Chondrocyte (in vitro differentiated cells): ENCODE data around the gene CLCN4. TPM values are rescaled to one million over a fixed set of nuclear protein-coding genes. Genes with fewer than 3 reads are reported as not detected.

Source experiments
- DNase-seq: peaks from one replicate; pipeline ENCODE4 v3.0.0; 2021; ENCODE audit warnings: mixed read lengths, low spot score
- H3K27ac Mint-ChIP-seq: one replicate; pipeline ENCODE4 v1.8.0; 2021; ENCODE audit warnings: mild to moderate bottlenecking, moderate library complexity, mixed read lengths; ENCODE audit not compliant: unreplicated experiment
- H3K27me3 Mint-ChIP-seq: 2 replicates; pipeline ENCODE4 v1.8.0; 2021; ENCODE audit warnings: low read depth, mixed read lengths
- H3K36me3 Mint-ChIP-seq: 2 replicates; pipeline ENCODE4 v1.8.0; 2021; ENCODE audit warnings: low read depth, mixed read lengths
- H3K4me1 Mint-ChIP-seq: 2 replicates; pipeline ENCODE4 v1.8.0; 2021; ENCODE audit warnings: low read depth, mild to moderate bottlenecking, mixed read lengths
- H3K4me3 Mint-ChIP-seq: one replicate; pipeline ENCODE4 v1.8.0; 2021; ENCODE audit warnings: mild to moderate bottlenecking, moderate library complexity, mixed read lengths; ENCODE audit not compliant: unreplicated experiment
- H3K9me3 Mint-ChIP-seq: 2 replicates; pipeline ENCODE4 v1.8.0; 2021; ENCODE audit warnings: low read depth, mixed read lengths
- total RNA-seq: library from RNA; stranded (reverse); gene quantifications from 3 replicates; pipeline ENCODE4 v1.2.1, GENCODE V29; 2021
- TF ChIP-seq, protein P1 (sequence below): fragments of 200-600 bp; sonication (generic); IDR thresholded peaks from 2 replicates; pipeline ENCODE4 v1.5.0; 2021; ENCODE audit warnings: antibody characterized with exemption, mild to moderate bottlenecking, moderate library complexity

The CLCN4 gene
- total RNA-seq, 1 donor from 2014 or later, result 2.2 TPM

DNA sequence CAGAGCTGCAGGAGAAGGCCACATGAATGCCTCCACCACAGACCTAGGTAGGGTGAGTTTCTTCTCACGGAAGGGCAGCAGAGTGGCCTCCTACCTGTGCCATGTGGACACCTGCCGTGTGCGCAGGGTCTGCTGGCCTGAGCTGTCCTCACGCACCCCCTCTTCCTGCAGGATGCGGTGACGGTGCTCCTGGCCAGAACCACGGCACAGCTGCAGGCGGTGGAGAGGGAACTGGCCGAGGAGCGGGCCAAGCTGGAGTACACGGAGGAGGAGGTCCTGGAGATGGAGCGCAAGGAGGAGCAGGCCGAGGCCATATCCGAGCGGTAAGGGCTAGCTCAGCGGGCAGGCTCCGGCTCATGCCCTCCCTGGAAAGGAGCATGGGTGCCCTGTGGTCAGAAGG lies 28.4 kb upstream of the CLCN4 start:
- H3K9me3 Mint-ChIP-seq, result peaks cover 9% of the 10 kb centered on the region
- no peaks in the 10 kb centered on the region for H3K4me1 Mint-ChIP-seq
- peaks cover 12% of the 10 kb centered on the region for H3K36me3 Mint-ChIP-seq
- no peak for DNase-seq
- TF ChIP-seq, protein P1, sequence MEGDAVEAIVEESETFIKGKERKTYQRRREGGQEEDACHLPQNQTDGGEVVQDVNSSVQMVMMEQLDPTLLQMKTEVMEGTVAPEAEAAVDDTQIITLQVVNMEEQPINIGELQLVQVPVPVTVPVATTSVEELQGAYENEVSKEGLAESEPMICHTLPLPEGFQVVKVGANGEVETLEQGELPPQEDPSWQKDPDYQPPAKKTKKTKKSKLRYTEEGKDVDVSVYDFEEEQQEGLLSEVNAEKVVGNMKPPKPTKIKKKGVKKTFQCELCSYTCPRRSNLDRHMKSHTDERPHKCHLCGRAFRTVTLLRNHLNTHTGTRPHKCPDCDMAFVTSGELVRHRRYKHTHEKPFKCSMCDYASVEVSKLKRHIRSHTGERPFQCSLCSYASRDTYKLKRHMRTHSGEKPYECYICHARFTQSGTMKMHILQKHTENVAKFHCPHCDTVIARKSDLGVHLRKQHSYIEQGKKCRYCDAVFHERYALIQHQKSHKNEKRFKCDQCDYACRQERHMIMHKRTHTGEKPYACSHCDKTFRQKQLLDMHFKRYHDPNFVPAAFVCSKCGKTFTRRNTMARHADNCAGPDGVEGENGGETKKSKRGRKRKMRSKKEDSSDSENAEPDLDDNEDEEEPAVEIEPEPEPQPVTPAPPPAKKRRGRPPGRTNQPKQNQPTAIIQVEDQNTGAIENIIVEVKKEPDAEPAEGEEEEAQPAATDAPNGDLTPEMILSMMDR, result no peak
- no peaks in the 10 kb centered on the region for H3K27me3 Mint-ChIP-seq
- no peak overlapping the region for H3K4me3 Mint-ChIP-seq
- H3K27ac Mint-ChIP-seq, result no peak overlapping the region

DNA sequence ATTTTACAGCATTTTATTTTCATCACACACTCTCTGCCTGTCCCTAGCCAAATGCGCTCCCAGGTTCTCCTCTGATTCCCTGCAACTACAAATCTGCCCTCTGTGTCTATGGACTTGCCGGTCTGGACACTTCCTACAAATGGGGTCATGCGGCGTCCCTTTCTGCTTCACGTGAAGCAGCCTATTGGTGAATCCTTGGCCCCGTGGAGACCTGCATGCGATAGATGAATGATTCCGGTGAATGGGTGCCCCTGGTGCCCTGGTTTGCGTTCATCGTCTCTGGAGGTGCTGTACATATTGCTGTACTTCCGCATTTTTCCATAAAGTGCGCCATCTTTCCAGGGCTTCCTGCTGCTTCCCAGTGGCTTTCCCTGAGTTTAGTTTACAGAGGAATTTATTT lies 27.5 kb upstream of the CLCN4 start:
- TF ChIP-seq, protein P1, result no peak
- DNase-seq, result no peak
- Mint-ChIP-seq H3K4me1 (no peaks in the 10 kb centered on the region), H3K27me3 (no peaks in the 10 kb centered on the region), H3K27ac (no peak overlapping the region), H3K9me3 (peaks cover 12% of the 10 kb centered on the region), H3K36me3 (peaks cover 15% of the 10 kb centered on the region), H3K4me3 (no peak overlapping the region)

DNA sequence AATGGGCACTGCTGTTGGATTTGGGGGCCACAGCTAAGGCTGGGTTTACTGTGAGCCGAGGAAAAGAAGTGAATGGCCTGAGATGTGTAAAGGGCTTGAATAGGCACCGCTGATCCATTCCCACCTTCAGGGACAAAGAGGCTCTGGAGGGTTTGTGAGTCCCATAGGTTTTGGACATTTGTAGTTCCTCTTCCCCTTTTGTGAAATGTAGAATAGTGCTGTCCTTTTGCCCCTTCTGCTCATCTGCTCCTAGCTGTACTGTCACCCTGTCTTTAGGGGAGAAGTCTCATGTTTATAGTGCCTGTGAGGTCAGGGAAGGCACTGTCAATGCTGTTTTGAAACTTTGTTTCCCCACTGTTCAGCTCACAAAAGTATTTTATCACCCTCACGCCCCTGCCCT lies 26.4 kb upstream of the CLCN4 start:
- Mint-ChIP-seq H3K27ac (no peak overlapping the region), H3K9me3 (peaks cover 10% of the 10 kb centered on the region)

DNA sequence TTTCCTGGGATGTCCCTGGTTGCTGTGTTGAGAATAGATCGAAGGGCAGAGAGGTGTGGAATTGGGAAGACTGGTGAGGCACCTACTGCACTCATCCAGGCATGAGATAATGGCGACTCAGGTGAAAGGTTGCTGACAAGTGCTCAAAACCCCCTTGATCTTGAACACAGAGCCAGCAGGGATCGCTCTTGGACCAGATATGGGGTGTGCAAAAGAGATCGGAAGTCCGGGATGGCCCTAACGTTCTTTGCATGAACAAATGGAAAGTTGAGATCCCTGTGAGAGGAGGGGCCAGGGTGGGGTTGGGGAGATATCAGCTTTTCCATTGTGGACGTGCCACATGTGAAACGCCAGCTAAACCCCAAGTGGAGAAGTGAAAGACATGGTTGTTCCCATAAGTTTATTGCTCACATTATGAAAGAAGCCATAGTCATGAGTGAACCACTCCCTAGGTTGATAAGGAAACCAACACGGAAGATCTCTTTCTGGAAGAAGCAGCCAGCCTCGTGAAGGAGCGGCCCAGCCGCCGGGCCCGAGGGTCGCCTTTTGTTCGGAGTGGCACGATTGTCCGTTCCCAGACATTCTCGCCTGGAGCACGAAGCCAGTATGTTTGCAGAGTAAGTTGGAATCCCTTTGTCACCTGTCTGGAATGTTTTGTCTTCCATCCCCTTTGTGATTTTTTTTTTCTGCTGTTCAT lies 22.6 kb upstream of the CLCN4 start:
- Mint-ChIP-seq H3K9me3 (peaks cover 10% of the 10 kb centered on the region), H3K27ac (no peak overlapping the region), H3K36me3 (peaks cover 7% of the 10 kb centered on the region), H3K4me3 (no peak overlapping the region), H3K4me1 (no peaks in the 10 kb centered on the region), H3K27me3 (no peaks in the 10 kb centered on the region)
- DNase-seq, result no peak
- TF ChIP-seq, protein P1, result no peak

More for the DNA sequence above, 26.4 kb upstream of the CLCN4 start:
- peaks cover 10% of the 10 kb centered on the region for H3K36me3 Mint-ChIP-seq
- no peak for DNase-seq
- no peak overlapping the region for H3K4me3 Mint-ChIP-seq
- no peaks in the 10 kb centered on the region for H3K4me1 Mint-ChIP-seq
- H3K27me3 Mint-ChIP-seq, result no peaks in the 10 kb centered on the region
- TF ChIP-seq, protein P1, result no peak

DNA sequence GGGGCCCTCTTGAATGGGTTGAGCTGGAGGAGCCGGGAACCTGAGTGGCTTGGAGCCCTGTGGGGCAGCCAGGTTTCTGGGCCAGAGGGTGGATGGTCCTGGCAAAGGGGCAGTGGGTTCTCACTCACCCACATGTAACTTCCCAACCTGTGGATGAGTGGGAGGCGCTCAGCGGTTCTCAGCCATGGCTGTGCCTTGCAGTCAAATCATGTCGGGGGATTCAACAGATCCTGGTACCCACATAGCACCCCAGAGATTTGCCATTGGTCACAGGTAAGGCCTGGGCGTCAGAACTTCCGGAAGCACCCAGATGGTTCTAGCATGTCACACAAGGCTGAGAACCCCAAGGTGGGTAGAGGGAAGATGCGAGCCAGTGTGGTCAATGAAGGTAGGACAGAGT lies 21.9 kb upstream of the CLCN4 start:
- no peak overlapping the region for H3K27ac Mint-ChIP-seq
- H3K36me3 Mint-ChIP-seq, result peaks cover 7% of the 10 kb centered on the region
- no peak for DNase-seq
- no peaks in the 10 kb centered on the region for H3K4me1 Mint-ChIP-seq
- no peaks in the 10 kb centered on the region for H3K27me3 Mint-ChIP-seq
- H3K4me3 Mint-ChIP-seq, result no peak overlapping the region
- peaks cover 10% of the 10 kb centered on the region for H3K9me3 Mint-ChIP-seq
- TF ChIP-seq, protein P1, result no peak
